GM12873 (cell line): ENCODE data around the gene B3GNT2.

Experiments used
- CTCF ChIP-seq: IDR thresholded peaks from 2 replicates; pipeline ENCODE4 v1.5.1; 2012; ENCODE audit warnings: low read depth, mild to moderate bottlenecking, moderate library complexity, low read length, control low read depth; ENCODE audit not compliant: insufficient read depth; ENCODE audit errors: missing control alignments

The B3GNT2 gene

GRCh38 chr2:62199392-62200125, 3.6 kb downstream of the B3GNT2 start:
- no peak for TF ChIP-seq CTCF

GRCh38 chr2:62200291-62200841, 4.5 kb downstream of the B3GNT2 start:
- no peak for TF ChIP-seq CTCF

GRCh38 chr2:62200868-62201267, 5.0 kb downstream of the B3GNT2 start:
- TF ChIP-seq CTCF: no peak

- no peak for TF ChIP-seq CTCF
These were observed 5.4 kb downstream of the B3GNT2 start for GRCh38 chr2:62201307-62201706.

- no peak for TF ChIP-seq CTCF
These were observed 6.3 kb downstream of the B3GNT2 start for GRCh38 chr2:62202019-62202722.

- no peak for TF ChIP-seq CTCF
These were observed 6.8 kb downstream of the B3GNT2 start for GRCh38 chr2:62202729-62203128.

- TF ChIP-seq CTCF: no peak
These were observed 7.5 kb downstream of the B3GNT2 start for GRCh38 chr2:62203459-62203858.
